ENCODE results near the gene MAST3.

MAST3 gene

GRCh38 chr19:18097217-18097992, at the start of gene MAST3:
Gene MAST3 (plus strand): TSS chr19:18097778. CDS start chr19:18097793, 15 bp downstream.
- TF ChIP-seq EGR1 (IDR thresholded peaks at IDR 0.05) (peak; percentile 57; the same call in 1 of the 2 replicates), RAD21 (IDR thresholded peaks at IDR 0.05; ENCODE audit: low read depth) (no peak), TCF12 (IDR thresholded peaks at IDR 0.05; ENCODE audit: low read depth) (no peak), USF1 (IDR thresholded peaks at IDR 0.05) (peak; percentile 75), ZBTB7A (IDR thresholded peaks at IDR 0.05; ENCODE audit: low read depth) (0 out of 2 replicates have a peak, but pooled peaks have one; percentile 35)

- no peak for TF ChIP-seq TAF1 (IDR thresholded peaks at IDR 0.05; ENCODE audit: low read depth)
- 0 out of 2 replicates have a peak, but pooled peaks have one; percentile 17 for TF ChIP-seq MAX (IDR thresholded peaks at IDR 0.05)
- TF ChIP-seq FOXM1 (IDR thresholded peaks at IDR 0.05; ENCODE audit: borderline replicate concordance, low read depth): no peak
Observed at GRCh38 chr19:18049385-18049784, 48.2 kb upstream of the MAST3 start.

GRCh38 chr19:18051887-18052286, 45.7 kb upstream of the MAST3 start:
- TF ChIP-seq FOXM1 (IDR thresholded peaks at IDR 0.05; ENCODE audit: borderline replicate concordance, low read depth) (no peak), REST (IDR thresholded peaks at IDR 0.05; ENCODE audit: low read depth) (no peak)

GRCh38 chr19:18053576-18054219, 43.9 kb upstream of the MAST3 start:
- no peak for TF ChIP-seq RAD21 (IDR thresholded peaks at IDR 0.05; ENCODE audit: low read depth)
- no peak for TF ChIP-seq REST (IDR thresholded peaks at IDR 0.05; ENCODE audit: low read depth)
- no peak for TF ChIP-seq EP300 (IDR thresholded peaks at IDR 0.05; ENCODE audit: borderline replicate concordance)
- no peak for TF ChIP-seq ZBTB7A (IDR thresholded peaks at IDR 0.05; ENCODE audit: low read depth)
- no peak for TF ChIP-seq USF1 (IDR thresholded peaks at IDR 0.05)
- no peak for TF ChIP-seq YY1 (IDR thresholded peaks at IDR 0.05; ENCODE audit: low read depth)
- no peak for TF ChIP-seq CREB1 (IDR thresholded peaks at IDR 0.05; ENCODE audit: low read depth)
- no peak for TF ChIP-seq TEAD4 (IDR thresholded peaks at IDR 0.05)
- no peak for TF ChIP-seq FOXM1 (IDR thresholded peaks at IDR 0.05; ENCODE audit: borderline replicate concordance, low read depth)
- no peak for TF ChIP-seq MAX (IDR thresholded peaks at IDR 0.05)
- no peak for TF ChIP-seq NFIC (IDR thresholded peaks at IDR 0.05)
- TF ChIP-seq CEBPB (IDR thresholded peaks at IDR 0.05): no peak
- no peak for TF ChIP-seq TAF1 (IDR thresholded peaks at IDR 0.05; ENCODE audit: low read depth)
- TF ChIP-seq EGR1 (IDR thresholded peaks at IDR 0.05): no peak
- TF ChIP-seq TCF12 (IDR thresholded peaks at IDR 0.05; ENCODE audit: low read depth): no peak

- TF ChIP-seq TAF1 (IDR thresholded peaks at IDR 0.05; ENCODE audit: low read depth) (no peak), REST (IDR thresholded peaks at IDR 0.05; ENCODE audit: low read depth) (no peak), CEBPB (IDR thresholded peaks at IDR 0.05) (no peak), ZBTB7A (IDR thresholded peaks at IDR 0.05; ENCODE audit: low read depth) (no peak), USF1 (IDR thresholded peaks at IDR 0.05) (no peak)
Observed at GRCh38 chr19:18055967-18056366, 41.6 kb upstream of the MAST3 start.
